Measurements from ENCODE around the gene LRRC8D. TPM values are rescaled to one million over a fixed set of nuclear protein-coding genes. Genes with fewer than 3 reads are reported as not detected.

The LRRC8D gene
- total and polyA plus RNA-seq, 4 donors = 7.1 to 17.4 (median 14.4) TPM

DNA sequence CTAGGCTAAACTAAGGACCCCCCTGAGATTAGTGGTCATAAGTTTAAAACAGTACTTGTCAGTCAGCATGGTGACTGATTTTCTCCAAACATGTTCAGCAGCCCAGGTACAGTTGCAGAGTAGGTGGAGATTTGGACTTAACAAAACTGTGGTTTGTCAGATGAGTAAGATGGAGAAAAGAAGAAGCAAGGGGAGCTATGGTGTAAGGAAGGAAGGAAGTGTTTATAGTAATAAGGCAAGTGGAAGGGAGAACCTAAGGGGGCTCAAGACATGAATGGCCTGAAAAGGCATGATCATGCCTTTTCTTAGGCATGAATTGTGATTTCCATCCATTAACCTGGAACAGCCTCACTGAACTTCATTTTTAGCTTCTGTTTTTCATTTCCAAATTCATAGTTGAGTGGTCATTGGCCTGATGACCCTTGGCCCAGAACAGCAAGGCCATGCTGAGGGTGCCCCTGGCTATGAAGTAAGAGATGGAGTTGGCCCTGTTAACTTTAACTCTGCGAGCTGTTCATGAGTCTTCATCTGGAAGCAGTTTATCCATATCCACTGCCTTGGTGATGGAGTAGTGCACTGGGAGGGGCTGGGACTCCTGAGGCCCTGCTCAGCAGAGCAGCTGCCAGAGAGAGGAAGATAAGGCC lies 60.7 kb downstream of the LRRC8D start:
- TF ChIP-seq HNF4A (conservative IDR thresholded peaks at IDR 0.05) = peak in 1 of 2 donors; percentile 1
- peak; percentile 14 for TF ChIP-seq SP1 (IDR thresholded peaks at IDR 0.05)
- TF ChIP-seq RXRA (IDR thresholded peaks at IDR 0.05) = peak; percentile 31 to 52
- TF ChIP-seq EGR1 (IDR thresholded peaks at IDR 0.05; ENCODE audit: low read depth in 2 of 2) = no peak
- 73% methylated on average over 1 of the region's 1 CpG for WGBS
- H3K9ac ChIP-seq (ENCODE audit: low read depth in 1 of 2, low read length in 2 of 2) = no peak overlapping the region

DNA sequence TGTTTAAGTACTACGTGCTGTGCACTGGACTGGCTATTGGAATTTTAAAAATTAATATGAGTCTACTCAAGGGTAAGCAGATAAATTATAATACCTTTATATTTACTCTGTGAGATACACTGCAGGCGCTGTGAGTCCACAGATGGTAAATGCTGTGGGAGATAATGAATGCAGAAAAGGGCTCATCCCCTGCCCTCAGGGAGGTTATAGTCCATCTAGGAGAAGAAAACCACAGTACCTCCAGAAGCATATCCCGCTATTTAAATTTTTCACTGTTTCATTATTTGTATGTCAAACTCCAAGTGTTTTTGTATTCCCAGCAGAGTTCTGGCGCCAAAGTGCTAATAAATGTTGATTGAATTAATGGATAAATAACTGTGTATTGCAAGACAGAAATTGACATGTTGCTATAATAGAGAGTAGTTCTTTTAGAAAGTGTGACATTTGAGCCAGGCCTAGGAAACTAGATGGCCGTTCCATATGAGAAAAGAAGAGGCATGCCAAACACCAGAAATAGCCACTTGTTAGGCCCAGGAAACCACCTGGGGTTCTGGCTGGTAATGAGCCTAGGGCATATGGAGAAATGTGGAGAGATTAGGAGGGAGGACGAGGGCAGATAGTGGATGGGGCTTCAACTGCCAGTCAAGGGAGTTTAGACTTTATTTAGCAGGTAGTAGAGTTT lies 61.7 kb downstream of the LRRC8D start:
- DNase-seq (ENCODE audit: low spot score) = no peak
- WGBS = 97% methylated on average over 6 of the region's 6 CpGs
- TF ChIP-seq TAF1 (conservative IDR thresholded peaks at IDR 0.05) (no peak), JUND (IDR thresholded peaks at IDR 0.05) (no peak), SP1 (IDR thresholded peaks at IDR 0.05) (no peak), EGR1 (IDR thresholded peaks at IDR 0.05; ENCODE audit: low read depth in 2 of 2) (no peak), HNF4G (IDR thresholded peaks at IDR 0.05) (no peak), NR2F2 (IDR thresholded peaks at IDR 0.05) (no peak), FOXA1 (IDR thresholded peaks at IDR 0.05) (no peak), RXRA (IDR thresholded peaks at IDR 0.05) (no peak), HNF4A (conservative IDR thresholded peaks at IDR 0.05) (no peak), FOXA2 (IDR thresholded peaks at IDR 0.05) (no peak), YY1 (IDR thresholded peaks at IDR 0.05) (no peak), GABPA (IDR thresholded peaks at IDR 0.05 in 1 of 2, conservative IDR thresholded peaks at IDR 0.05 in 1 of 2) (no peak), RAD21 (IDR thresholded peaks at IDR 0.05) (no peak)
- TF ChIP-seq, protein P1, sequence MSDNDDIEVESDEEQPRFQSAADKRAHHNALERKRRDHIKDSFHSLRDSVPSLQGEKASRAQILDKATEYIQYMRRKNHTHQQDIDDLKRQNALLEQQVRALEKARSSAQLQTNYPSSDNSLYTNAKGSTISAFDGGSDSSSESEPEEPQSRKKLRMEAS (IDR thresholded peaks at IDR 0.05) = no peak
- TF ChIP-seq, protein P2, sequence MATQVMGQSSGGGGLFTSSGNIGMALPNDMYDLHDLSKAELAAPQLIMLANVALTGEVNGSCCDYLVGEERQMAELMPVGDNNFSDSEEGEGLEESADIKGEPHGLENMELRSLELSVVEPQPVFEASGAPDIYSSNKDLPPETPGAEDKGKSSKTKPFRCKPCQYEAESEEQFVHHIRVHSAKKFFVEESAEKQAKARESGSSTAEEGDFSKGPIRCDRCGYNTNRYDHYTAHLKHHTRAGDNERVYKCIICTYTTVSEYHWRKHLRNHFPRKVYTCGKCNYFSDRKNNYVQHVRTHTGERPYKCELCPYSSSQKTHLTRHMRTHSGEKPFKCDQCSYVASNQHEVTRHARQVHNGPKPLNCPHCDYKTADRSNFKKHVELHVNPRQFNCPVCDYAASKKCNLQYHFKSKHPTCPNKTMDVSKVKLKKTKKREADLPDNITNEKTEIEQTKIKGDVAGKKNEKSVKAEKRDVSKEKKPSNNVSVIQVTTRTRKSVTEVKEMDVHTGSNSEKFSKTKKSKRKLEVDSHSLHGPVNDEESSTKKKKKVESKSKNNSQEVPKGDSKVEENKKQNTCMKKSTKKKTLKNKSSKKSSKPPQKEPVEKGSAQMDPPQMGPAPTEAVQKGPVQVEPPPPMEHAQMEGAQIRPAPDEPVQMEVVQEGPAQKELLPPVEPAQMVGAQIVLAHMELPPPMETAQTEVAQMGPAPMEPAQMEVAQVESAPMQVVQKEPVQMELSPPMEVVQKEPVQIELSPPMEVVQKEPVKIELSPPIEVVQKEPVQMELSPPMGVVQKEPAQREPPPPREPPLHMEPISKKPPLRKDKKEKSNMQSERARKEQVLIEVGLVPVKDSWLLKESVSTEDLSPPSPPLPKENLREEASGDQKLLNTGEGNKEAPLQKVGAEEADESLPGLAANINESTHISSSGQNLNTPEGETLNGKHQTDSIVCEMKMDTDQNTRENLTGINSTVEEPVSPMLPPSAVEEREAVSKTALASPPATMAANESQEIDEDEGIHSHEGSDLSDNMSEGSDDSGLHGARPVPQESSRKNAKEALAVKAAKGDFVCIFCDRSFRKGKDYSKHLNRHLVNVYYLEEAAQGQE (IDR thresholded peaks at IDR 0.05) = no peak
- TF ChIP-seq, protein P3, sequence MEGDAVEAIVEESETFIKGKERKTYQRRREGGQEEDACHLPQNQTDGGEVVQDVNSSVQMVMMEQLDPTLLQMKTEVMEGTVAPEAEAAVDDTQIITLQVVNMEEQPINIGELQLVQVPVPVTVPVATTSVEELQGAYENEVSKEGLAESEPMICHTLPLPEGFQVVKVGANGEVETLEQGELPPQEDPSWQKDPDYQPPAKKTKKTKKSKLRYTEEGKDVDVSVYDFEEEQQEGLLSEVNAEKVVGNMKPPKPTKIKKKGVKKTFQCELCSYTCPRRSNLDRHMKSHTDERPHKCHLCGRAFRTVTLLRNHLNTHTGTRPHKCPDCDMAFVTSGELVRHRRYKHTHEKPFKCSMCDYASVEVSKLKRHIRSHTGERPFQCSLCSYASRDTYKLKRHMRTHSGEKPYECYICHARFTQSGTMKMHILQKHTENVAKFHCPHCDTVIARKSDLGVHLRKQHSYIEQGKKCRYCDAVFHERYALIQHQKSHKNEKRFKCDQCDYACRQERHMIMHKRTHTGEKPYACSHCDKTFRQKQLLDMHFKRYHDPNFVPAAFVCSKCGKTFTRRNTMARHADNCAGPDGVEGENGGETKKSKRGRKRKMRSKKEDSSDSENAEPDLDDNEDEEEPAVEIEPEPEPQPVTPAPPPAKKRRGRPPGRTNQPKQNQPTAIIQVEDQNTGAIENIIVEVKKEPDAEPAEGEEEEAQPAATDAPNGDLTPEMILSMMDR (IDR thresholded peaks at IDR 0.05; ENCODE audit: low read depth, low read length, missing input control) = no peak
- TF ChIP-seq, protein P4, sequence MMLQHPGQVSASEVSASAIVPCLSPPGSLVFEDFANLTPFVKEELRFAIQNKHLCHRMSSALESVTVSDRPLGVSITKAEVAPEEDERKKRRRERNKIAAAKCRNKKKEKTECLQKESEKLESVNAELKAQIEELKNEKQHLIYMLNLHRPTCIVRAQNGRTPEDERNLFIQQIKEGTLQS (IDR thresholded peaks at IDR 0.05) = no peak
- TF ChIP-seq, protein P5, sequence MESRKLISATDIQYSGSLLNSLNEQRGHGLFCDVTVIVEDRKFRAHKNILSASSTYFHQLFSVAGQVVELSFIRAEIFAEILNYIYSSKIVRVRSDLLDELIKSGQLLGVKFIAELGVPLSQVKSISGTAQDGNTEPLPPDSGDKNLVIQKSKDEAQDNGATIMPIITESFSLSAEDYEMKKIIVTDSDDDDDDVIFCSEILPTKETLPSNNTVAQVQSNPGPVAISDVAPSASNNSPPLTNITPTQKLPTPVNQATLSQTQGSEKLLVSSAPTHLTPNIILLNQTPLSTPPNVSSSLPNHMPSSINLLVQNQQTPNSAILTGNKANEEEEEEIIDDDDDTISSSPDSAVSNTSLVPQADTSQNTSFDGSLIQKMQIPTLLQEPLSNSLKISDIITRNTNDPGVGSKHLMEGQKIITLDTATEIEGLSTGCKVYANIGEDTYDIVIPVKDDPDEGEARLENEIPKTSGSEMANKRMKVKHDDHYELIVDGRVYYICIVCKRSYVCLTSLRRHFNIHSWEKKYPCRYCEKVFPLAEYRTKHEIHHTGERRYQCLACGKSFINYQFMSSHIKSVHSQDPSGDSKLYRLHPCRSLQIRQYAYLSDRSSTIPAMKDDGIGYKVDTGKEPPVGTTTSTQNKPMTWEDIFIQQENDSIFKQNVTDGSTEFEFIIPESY (IDR thresholded peaks at IDR 0.05) = no peak
- Histone ChIP-seq H3K27me3 (ENCODE audit: control insufficient read depth in 4 of 4, insufficient read depth in 4 of 4, low read length in 3 of 4) (no peaks in the 10 kb centered on the region), H3K36me3 (ENCODE audit: control insufficient read depth in 4 of 4, insufficient read depth in 3 of 4, low read depth in 1 of 4, low read length in 3 of 4) (peaks cover 0 to 1% (median 0%) of the 10 kb centered on the region in 4 donors), H3K27ac (ENCODE audit: low read depth in 1 of 2, low read length in 2 of 2) (no peak overlapping the region), H3K9me3 (ENCODE audit: control insufficient read depth in 4 of 4, low read length in 3 of 4) (no peaks in the 10 kb centered on the region), H3K9ac (ENCODE audit: low read depth in 1 of 2, low read length in 2 of 2) (no peak overlapping the region), H3K4me3 (ENCODE audit: low read depth in 1 of 3, low read length in 3 of 3) (no peak overlapping the region), H3K4me1 (ENCODE audit: control insufficient read depth in 4 of 4, insufficient read depth in 4 of 4, low read length in 3 of 4) (peaks cover 0 to 16% (median 7%) of the 10 kb centered on the region in 4 donors)

More for the DNA sequence above, 60.7 kb downstream of the LRRC8D start:
- DNase-seq (ENCODE audit: low spot score) = no peak
- H3K36me3 ChIP-seq (ENCODE audit: control insufficient read depth in 4 of 4, insufficient read depth in 3 of 4, low read depth in 1 of 4, low read length in 3 of 4) = peaks cover 0 to 1% (median 0%) of the 10 kb centered on the region in 4 donors
- no peaks in the 10 kb centered on the region for H3K27me3 ChIP-seq (ENCODE audit: control insufficient read depth in 4 of 4, insufficient read depth in 4 of 4, low read length in 3 of 4)
- H3K27ac ChIP-seq (ENCODE audit: low read depth in 1 of 2, low read length in 2 of 2) = no peak overlapping the region
- H3K4me3 ChIP-seq (ENCODE audit: low read depth in 1 of 3, low read length in 3 of 3) = no peak overlapping the region
- H3K4me1 ChIP-seq (ENCODE audit: control insufficient read depth in 4 of 4, insufficient read depth in 4 of 4, low read length in 3 of 4) = peaks cover 0 to 11% (median 8%) of the 10 kb centered on the region in 4 donors
- no peaks in the 10 kb centered on the region for H3K9me3 ChIP-seq (ENCODE audit: control insufficient read depth in 4 of 4, low read length in 3 of 4)

Data from liver (tissue), 9 donors.